Measurements from ENCODE around the gene BAG5.

DNA sequence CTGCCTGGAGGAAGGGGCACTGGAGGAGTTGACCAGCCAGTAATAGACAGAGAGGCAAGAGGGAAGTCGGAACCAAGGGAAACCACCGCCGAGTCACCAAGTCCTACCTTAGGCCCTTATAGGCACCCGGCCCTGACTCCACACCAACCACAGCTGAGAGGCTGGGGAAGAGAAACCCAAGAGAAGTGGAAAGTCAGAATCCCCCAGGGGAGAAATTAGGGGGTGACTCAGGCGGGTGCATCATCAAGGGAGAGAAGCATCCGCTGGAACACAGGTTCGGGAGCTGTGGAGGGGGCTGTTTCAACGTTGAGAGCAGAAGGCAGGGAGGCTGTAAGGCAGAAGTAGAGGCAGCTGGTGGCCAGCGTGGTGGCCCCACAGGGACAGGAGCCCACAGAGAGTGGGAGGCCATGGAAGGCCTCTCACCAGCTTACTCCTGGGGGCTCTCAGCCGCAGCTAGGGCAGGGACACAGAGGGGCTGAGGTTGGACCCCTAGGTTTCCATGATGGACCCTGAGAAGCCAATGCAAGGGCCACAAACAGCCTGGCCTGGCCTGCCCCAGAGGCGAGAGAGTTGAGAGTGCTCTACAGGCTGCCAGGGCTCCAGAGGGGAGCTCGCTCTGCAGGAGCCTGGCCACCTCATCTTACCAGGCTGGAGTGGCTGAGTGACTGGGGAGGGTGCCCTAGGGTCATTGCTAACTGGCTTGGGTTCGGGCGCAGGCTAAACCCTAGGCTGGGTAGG, 34.9 kb downstream of the BAG5 start:
- TF ChIP-seq POLR2A (IDR thresholded peaks at IDR 0.05), result no peak
- TF ChIP-seq, protein P1, sequence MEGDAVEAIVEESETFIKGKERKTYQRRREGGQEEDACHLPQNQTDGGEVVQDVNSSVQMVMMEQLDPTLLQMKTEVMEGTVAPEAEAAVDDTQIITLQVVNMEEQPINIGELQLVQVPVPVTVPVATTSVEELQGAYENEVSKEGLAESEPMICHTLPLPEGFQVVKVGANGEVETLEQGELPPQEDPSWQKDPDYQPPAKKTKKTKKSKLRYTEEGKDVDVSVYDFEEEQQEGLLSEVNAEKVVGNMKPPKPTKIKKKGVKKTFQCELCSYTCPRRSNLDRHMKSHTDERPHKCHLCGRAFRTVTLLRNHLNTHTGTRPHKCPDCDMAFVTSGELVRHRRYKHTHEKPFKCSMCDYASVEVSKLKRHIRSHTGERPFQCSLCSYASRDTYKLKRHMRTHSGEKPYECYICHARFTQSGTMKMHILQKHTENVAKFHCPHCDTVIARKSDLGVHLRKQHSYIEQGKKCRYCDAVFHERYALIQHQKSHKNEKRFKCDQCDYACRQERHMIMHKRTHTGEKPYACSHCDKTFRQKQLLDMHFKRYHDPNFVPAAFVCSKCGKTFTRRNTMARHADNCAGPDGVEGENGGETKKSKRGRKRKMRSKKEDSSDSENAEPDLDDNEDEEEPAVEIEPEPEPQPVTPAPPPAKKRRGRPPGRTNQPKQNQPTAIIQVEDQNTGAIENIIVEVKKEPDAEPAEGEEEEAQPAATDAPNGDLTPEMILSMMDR (IDR thresholded peaks at IDR 0.05), result no peak
- TF ChIP-seq POLR2AphosphoS5 (IDR thresholded peaks at IDR 0.05), result no peak
- TF ChIP-seq EP300 (IDR thresholded peaks at IDR 0.05), result no peak

Data from sigmoid colon (tissue), 4 donors.